Measurements from ENCODE around the gene SMIM5. TPM values are rescaled to one million over a fixed set of nuclear protein-coding genes. Genes with fewer than 3 reads are reported as not detected.

The SMIM5 gene, protein sequence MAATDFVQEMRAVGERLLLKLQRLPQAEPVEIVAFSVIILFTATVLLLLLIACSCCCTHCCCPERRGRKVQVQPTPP
- total RNA-seq (1 to 10 TPM in 1 of 2 donors, under 1 TPM in 1; 0.23 to 1.2 TPM), polyA plus RNA-seq (1 to 10 TPM in 1 of 2 donors, under 1 TPM in 1; 0.05 to 2.1 TPM)
- long read RNA-seq, donor 1, partial matches to known transcripts: 2 of 5 reads
- long read RNA-seq, donor 1, other reads (novel, unspliced or antisense): 1 of 5 reads
- long read RNA-seq, donor 2, partial matches to known transcripts: 0 of 1 reads
- long read RNA-seq, donor 2, other reads (novel, unspliced or antisense): 0 of 1 reads

- DNase-seq (peak; percentile 93 to 97), ATAC-seq (ENCODE audit: low FRiP score) (peak; percentile 88)
- intact Hi-C loops (cut with DNase I): loop anchor here (2.0 kb wide), 1 partner anchor 116 kb away; no protein-coding TSS in a partner anchor
- H3K9me3 ChIP-seq (ENCODE audit: control insufficient read depth, low read length): no peaks in the 10 kb centered on the region
- no peak within 1 kb of the TSS for H3K4me3 ChIP-seq (ENCODE audit: low read length in 2 of 2)
- H3K27me3 ChIP-seq (ENCODE audit: control insufficient read depth in 1 of 2, insufficient read depth in 2 of 2, low read length in 1 of 2): no peaks in the 10 kb centered on the region
- 14 to 15% methylated on average over 19 of the region's 19 CpGs for WGBS, 2 donors
- H3K36me3 ChIP-seq (ENCODE audit: control insufficient read depth in 1 of 2, insufficient read depth in 2 of 2, low read length in 1 of 2): no peaks in the 10 kb centered on the region
- H3K4me1 ChIP-seq (ENCODE audit: control insufficient read depth in 1 of 2, insufficient read depth in 2 of 2, low read length in 2 of 2): no peaks in the 10 kb centered on the region
- peak within 1 kb of the TSS in 1 of 2 donors; percentile 7 for H3K27ac ChIP-seq (ENCODE audit: low read depth in 1 of 2, low read length in 2 of 2)
Measured at GRCh38 chr17:75632863-75633485, at the start of gene SMIM5. SMIM5 (plus strand) TSS chr17:75633434; CDS start chr17:75640202, 6,768 bp downstream.

- no peak for DNase-seq
- no peak for ATAC-seq (ENCODE audit: low FRiP score)
- H3K4me1 ChIP-seq (ENCODE audit: control insufficient read depth in 1 of 2, insufficient read depth in 2 of 2, low read length in 2 of 2): no peaks in the 10 kb centered on the region
- intact Hi-C loops (cut with DNase I): loop anchor here in 1 of 2 donors (5.0 kb wide), 2 partner anchors 68 to 158 kb away; partner anchors contain the start of genes CASKIN2 and TSEN54
- H3K27ac ChIP-seq (ENCODE audit: low read depth in 1 of 2, low read length in 2 of 2): no peak overlapping the region
- no peak overlapping the region for H3K4me3 ChIP-seq (ENCODE audit: low read length in 2 of 2)
- WGBS, 2 donors: 90 to 92% methylated on average over 7 of the region's 7 CpGs
- no peaks in the 10 kb centered on the region for H3K36me3 ChIP-seq (ENCODE audit: control insufficient read depth in 1 of 2, insufficient read depth in 2 of 2, low read length in 1 of 2)
- H3K9me3 ChIP-seq (ENCODE audit: control insufficient read depth, low read length): no peaks in the 10 kb centered on the region
- H3K27me3 ChIP-seq (ENCODE audit: control insufficient read depth in 1 of 2, insufficient read depth in 2 of 2, low read length in 1 of 2): no peaks in the 10 kb centered on the region
Measured at GRCh38 chr17:75584849-75585175, 48.4 kb upstream of the SMIM5 start.

DNA sequence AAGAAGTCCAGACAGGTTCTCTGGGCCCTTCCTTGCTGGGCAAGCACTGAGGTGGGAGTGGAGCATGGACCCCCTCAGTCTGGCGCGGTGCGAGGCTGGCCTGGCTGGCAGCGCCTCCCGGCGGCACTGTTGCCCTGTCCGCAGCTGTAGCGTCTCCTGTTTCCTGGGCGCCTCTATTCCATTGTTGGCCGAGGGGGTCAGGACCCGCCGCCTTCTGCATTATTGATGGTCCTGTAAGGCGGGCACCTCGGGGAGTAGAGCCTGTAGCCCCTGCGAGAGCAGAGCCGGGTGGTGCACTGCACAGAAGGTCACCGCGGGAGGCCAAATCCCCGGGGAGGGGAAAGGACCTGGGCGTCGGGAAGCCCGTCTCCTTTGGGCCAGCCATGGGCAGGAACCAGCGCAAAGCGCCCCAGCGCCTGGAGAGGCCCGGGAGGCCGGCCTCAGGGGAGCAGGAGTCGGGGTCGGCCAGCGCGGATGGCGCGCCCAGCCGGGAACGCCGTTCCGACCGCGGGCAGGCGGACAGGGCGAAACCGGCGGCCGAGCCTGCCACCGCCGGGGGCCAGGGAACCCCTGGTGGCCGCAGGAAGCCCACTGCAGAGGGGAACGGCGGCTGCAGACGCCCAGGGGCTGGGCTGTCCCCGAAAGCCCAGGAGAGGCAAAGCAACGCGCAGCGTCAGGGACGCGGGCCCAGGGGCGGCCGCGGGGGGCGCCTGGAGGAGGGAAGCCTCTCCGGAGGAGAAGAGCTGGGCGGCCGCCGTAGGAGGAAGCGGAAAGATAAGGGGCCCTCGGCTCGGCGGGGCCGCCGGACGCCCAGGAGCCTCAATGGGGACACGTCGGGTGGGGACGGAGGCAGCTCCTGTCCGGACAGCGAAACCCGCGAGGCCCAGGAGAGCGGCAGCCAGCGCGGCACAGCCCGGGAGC lies 45.3 kb upstream of the SMIM5 start, which contains the start of gene MYO15B:
Gene MYO15B (plus strand): TSS at position 126 of the 921 bp plus-strand sequence. CDS start 258 bp downstream, at position 384.
- WGBS, 2 donors: 11% methylated on average over 71 to 82 of the region's 82 CpGs
- peak within 1 kb of the TSS in 1 of 2 donors; percentile 45 for H3K27ac ChIP-seq (ENCODE audit: low read depth in 1 of 2, low read length in 2 of 2)
- H3K4me3 ChIP-seq (ENCODE audit: low read length in 2 of 2): peak within 1 kb of the TSS in 1 of 2 donors; percentile 3
- no peaks in the 10 kb centered on the region for H3K36me3 ChIP-seq (ENCODE audit: control insufficient read depth in 1 of 2, insufficient read depth in 2 of 2, low read length in 1 of 2)
- intact Hi-C loops (cut with DNase I): loop anchor here (2.0 to 5.0 kb wide), 3 partner anchors 71 to 161 kb away; partner anchors contain the start of genes CASKIN2 (in 1 of the 2) and TSEN54 (in 1 of the 2)
- no peaks in the 10 kb centered on the region for H3K4me1 ChIP-seq (ENCODE audit: control insufficient read depth in 1 of 2, insufficient read depth in 2 of 2, low read length in 2 of 2)
- DNase-seq (peak; percentile 82 to 89), ATAC-seq (ENCODE audit: low FRiP score) (peak; percentile 57)
- no peaks in the 10 kb centered on the region for H3K27me3 ChIP-seq (ENCODE audit: control insufficient read depth in 1 of 2, insufficient read depth in 2 of 2, low read length in 1 of 2)
- H3K9me3 ChIP-seq (ENCODE audit: control insufficient read depth, low read length): no peaks in the 10 kb centered on the region

GRCh38 chr17:75588596-75589011 lies 44.6 kb upstream of the SMIM5 start:
- intact Hi-C loops (cut with DNase I): loop anchor here (2.0 to 5.0 kb wide), 3 partner anchors 71 to 162 kb away; partner anchors contain the start of genes CASKIN2 (in 1 of the 2) and TSEN54 (in 1 of the 2)
- ATAC-seq (ENCODE audit: low FRiP score): peak; percentile 23
- Histone ChIP-seq H3K27ac (ENCODE audit: low read depth in 1 of 2, low read length in 2 of 2) (peak overlapping the region in 1 of 2 donors; percentile 45), H3K36me3 (ENCODE audit: control insufficient read depth in 1 of 2, insufficient read depth in 2 of 2, low read length in 1 of 2) (no peaks in the 10 kb centered on the region), H3K4me3 (ENCODE audit: low read length in 2 of 2) (peak overlapping the region in 1 of 2 donors; percentile 3), H3K27me3 (ENCODE audit: control insufficient read depth in 1 of 2, insufficient read depth in 2 of 2, low read length in 1 of 2) (no peaks in the 10 kb centered on the region), H3K9me3 (ENCODE audit: control insufficient read depth, low read length) (no peaks in the 10 kb centered on the region), H3K4me1 (ENCODE audit: control insufficient read depth in 1 of 2, insufficient read depth in 2 of 2, low read length in 2 of 2) (no peaks in the 10 kb centered on the region)
- WGBS, 2 donors: 1 to 2% methylated on average over 35 to 49 of the region's 49 CpGs
- peak; percentile 65 to 87 for DNase-seq

DNA sequence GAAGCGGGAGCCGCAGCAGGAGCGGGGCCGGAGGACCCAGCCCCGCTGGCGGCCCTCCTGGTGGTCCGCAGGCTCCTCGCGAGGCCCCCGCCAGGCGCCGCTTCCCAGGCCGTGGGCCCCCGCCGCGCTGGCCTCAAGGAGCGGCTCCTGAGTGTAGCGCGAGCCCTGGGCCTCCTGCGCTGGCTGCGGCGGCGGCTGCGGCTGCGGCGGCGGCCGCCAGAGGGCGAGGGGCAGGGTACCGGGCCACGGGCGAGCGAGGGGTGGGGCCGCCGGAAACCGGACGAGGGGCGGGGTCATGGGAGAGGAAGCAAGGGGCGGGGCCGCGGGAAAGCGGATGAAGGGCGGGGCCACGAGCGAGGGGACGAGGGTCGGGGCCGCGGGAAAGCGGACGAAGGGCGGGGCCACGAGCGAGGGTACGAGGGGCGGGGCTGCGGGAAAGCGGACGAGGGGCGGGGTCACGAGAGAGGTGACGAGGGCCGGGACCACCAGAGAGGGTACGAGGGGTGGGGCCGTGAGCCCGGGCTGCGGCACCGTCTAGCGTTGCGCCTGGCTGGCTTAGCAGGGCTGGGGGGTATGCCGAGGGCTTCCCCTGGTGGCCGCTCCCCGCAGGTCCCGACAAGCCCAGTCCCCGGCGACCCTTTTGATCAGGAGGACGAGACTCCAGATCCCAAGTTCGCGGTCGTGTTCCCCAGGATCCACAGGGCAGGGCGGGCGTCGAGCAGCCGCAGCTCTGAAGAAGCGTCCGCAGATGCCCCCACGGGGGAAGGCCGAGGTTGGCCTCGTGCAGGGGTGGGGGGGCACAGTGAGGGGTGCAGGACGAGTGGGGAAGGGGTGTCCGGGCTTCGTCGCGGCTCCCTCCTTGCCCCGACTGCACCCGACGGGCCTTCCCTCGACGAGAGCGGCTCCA lies 44.0 kb upstream of the SMIM5 start:
- DNase-seq (peak; percentile 97 to 99), ATAC-seq (ENCODE audit: low FRiP score) (peak; percentile 94)
- Histone ChIP-seq H3K9me3 (ENCODE audit: control insufficient read depth, low read length) (no peaks in the 10 kb centered on the region), H3K27ac (ENCODE audit: low read depth in 1 of 2, low read length in 2 of 2) (peak overlapping the region in 1 of 2 donors; percentile 45), H3K4me3 (ENCODE audit: low read length in 2 of 2) (peak overlapping the region; percentile 17 to 28), H3K36me3 (ENCODE audit: control insufficient read depth in 1 of 2, insufficient read depth in 2 of 2, low read length in 1 of 2) (no peaks in the 10 kb centered on the region), H3K27me3 (ENCODE audit: control insufficient read depth in 1 of 2, insufficient read depth in 2 of 2, low read length in 1 of 2) (no peaks in the 10 kb centered on the region), H3K4me1 (ENCODE audit: control insufficient read depth in 1 of 2, insufficient read depth in 2 of 2, low read length in 2 of 2) (no peaks in the 10 kb centered on the region)
- WGBS, 2 donors: 7 to 8% methylated on average over 70 to 100 of the region's 100 CpGs
- intact Hi-C loops (cut with DNase I): loop anchor here (2.0 to 5.0 kb wide), 3 partner anchors 72 to 162 kb away; partner anchors contain the start of genes CASKIN2 (in 1 of the 2) and TSEN54 (in 1 of the 2)

DNA sequence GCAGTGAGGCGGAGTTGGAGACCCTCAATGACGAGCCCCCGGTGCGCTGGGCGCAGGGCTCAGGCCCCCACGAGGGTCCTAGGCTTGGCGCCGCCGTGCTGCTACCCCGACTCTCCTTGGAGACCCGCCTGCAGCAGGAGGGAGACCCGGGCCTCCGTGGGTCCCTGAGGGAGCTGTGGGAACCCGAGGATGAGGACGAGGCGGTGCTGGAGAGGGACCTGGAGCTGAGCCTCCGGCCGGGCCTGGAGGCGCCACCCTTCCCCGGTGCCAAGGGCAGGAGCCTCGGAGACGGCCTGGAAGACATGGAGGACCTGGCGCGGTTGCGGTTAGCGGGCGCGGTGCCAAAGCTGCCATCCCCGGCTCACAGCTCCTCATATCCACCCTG lies 43.3 kb upstream of the SMIM5 start:
- Histone ChIP-seq H3K27me3 (ENCODE audit: control insufficient read depth in 1 of 2, insufficient read depth in 2 of 2, low read length in 1 of 2) (no peaks in the 10 kb centered on the region), H3K9me3 (ENCODE audit: control insufficient read depth, low read length) (no peaks in the 10 kb centered on the region), H3K27ac (ENCODE audit: low read depth in 1 of 2, low read length in 2 of 2) (no peak overlapping the region), H3K4me3 (ENCODE audit: low read length in 2 of 2) (no peak overlapping the region), H3K36me3 (ENCODE audit: control insufficient read depth in 1 of 2, insufficient read depth in 2 of 2, low read length in 1 of 2) (no peaks in the 10 kb centered on the region), H3K4me1 (ENCODE audit: control insufficient read depth in 1 of 2, insufficient read depth in 2 of 2, low read length in 2 of 2) (no peaks in the 10 kb centered on the region)
- DNase-seq (peak in 1 of 2 donors; percentile 80), ATAC-seq (ENCODE audit: low FRiP score) (no peak)
- intact Hi-C loops (cut with DNase I): loop anchor here (2.0 to 5.0 kb wide), 3 partner anchors 73 to 163 kb away; partner anchors contain the start of genes CASKIN2 (in 1 of the 2) and TSEN54 (in 1 of the 2)
- WGBS, 2 donors: 44 to 52% methylated on average over 27 to 29 of the region's 29 CpGs

DNA sequence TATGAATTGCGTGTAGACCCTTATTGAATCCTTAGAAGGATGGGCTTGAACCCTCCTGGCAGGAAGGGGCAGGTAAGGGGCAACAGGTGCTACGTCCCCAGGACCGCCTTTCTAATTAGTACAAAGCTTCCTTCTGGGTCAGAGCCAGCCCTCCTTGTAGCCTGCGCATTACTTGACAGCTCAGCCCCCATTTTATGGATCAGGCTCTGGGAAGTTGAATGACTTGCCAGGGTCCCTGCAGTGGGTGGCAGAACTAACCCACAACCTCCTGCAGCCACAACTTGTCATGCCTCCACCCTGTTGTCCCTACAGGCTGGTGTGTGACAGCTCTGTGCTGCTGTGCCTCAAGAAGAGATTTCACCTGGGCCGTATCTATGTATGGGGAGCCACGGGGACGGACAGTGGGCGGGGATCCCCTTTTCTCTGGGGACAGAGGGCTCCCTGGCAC lies 42.9 kb upstream of the SMIM5 start:
- no peaks in the 10 kb centered on the region for H3K27me3 ChIP-seq (ENCODE audit: control insufficient read depth in 1 of 2, insufficient read depth in 2 of 2, low read length in 1 of 2)
- WGBS, 2 donors: 87 to 89% methylated on average over 8 of the region's 8 CpGs
- H3K4me1 ChIP-seq (ENCODE audit: control insufficient read depth in 1 of 2, insufficient read depth in 2 of 2, low read length in 2 of 2): no peaks in the 10 kb centered on the region
- intact Hi-C loops (cut with DNase I): no loop called here
- no peaks in the 10 kb centered on the region for H3K9me3 ChIP-seq (ENCODE audit: control insufficient read depth, low read length)
- no peak overlapping the region for H3K27ac ChIP-seq (ENCODE audit: low read depth in 1 of 2, low read length in 2 of 2)
- H3K36me3 ChIP-seq (ENCODE audit: control insufficient read depth in 1 of 2, insufficient read depth in 2 of 2, low read length in 1 of 2): no peaks in the 10 kb centered on the region
- DNase-seq: no peak
- no peak for ATAC-seq (ENCODE audit: low FRiP score)
- no peak overlapping the region for H3K4me3 ChIP-seq (ENCODE audit: low read length in 2 of 2)
